IMR-90 (cell line): ENCODE data around the gene ADD1. TPM values are rescaled to one million over a fixed set of nuclear protein-coding genes. Genes with fewer than 3 reads are reported as not detected.

Experiments used
- ATAC-seq: fragments of 200-7000 bp; cut with Tn5 transposase; 2 replicates; pipeline ENCODE4 v1.9.1; 2020; ENCODE audit warnings: low read depth, mild to moderate bottlenecking, moderate library complexity
- BruUV-seq: library from RNA; stranded (reverse); fragments of 400-500 nt; replicated peaks from 2 replicates; lab custom pipeline; 2021; lab: Mats Ljungman, UMichigan
- CTCF ChIA-PET: fragments of 300-600 bp; formaldehyde crosslinking; extraction: SDS; loops from one replicate; lab custom pipeline; 2021; ENCODE audit warnings: antibody characterized with exemption; lab: Yijun Ruan, JAX
- POLR2A ChIA-PET: fragments of 300-600 bp; sonication (Branson Sonifier 250); formaldehyde crosslinking; loops from one replicate; lab custom pipeline; 2022; ENCODE audit warnings: antibody characterized with exemption; ENCODE audit not compliant: unreplicated experiment; lab: Charles Lee
- DNase-seq: peaks from one replicate; pipeline ENCODE4 v3.0.0; 2013
- H2AFZ ChIP-seq: replicated peaks from 2 replicates; pipeline ENCODE3; 2013; ENCODE audit warnings: low read length, mild to moderate bottlenecking; ENCODE audit not compliant: poor library complexity
- H2AK5ac ChIP-seq: 2 replicates; pipeline ENCODE4 v1.6.1; 2013; ENCODE audit warnings: low read depth, low read length, inconsistent platforms
- H2AK9ac ChIP-seq: replicated peaks from 2 replicates; pipeline ENCODE3; 2013; ENCODE audit warnings: mild to moderate bottlenecking, low read depth, low read length, moderate library complexity; ENCODE audit not compliant: poor library complexity
- H2BK120ac ChIP-seq: 2 replicates; pipeline ENCODE4 v1.6.1; 2013; ENCODE audit warnings: low read depth, low read length, inconsistent platforms
- H2BK15ac ChIP-seq: 3 replicates; pipeline ENCODE4 v1.6.1; 2013; ENCODE audit warnings: low read depth, low read length, inconsistent platforms
- H2BK20ac ChIP-seq: 2 replicates; pipeline ENCODE4 v1.6.1; 2013; ENCODE audit warnings: low read depth, mild to moderate bottlenecking, inconsistent platforms, low read length, moderate library complexity
- H2BK5ac ChIP-seq: 2 replicates; pipeline ENCODE4 v1.6.1; 2013; ENCODE audit warnings: mild to moderate bottlenecking, low read depth, low read length, inconsistent platforms; ENCODE audit not compliant: poor library complexity, severe bottlenecking
- H3K14ac ChIP-seq: replicated peaks from 2 replicates; pipeline ENCODE4 v1.6.1; 2013; ENCODE audit warnings: low read depth, low read length, inconsistent platforms
- H3K18ac ChIP-seq: 2 replicates; pipeline ENCODE4 v1.6.1; 2013; ENCODE audit warnings: low read depth, low read length, control low read depth
- H3K23ac ChIP-seq: 2 replicates; pipeline ENCODE4 v1.6.1; 2013; ENCODE audit warnings: low read depth, low read length, inconsistent platforms
- H3K27ac ChIP-seq: 2 replicates; pipeline ENCODE4 v1.5.1; 2013; ENCODE audit warnings: mild to moderate bottlenecking, control low read depth, low read length; ENCODE audit not compliant: insufficient read depth
- H3K27me3 ChIP-seq: 2 replicates; pipeline ENCODE4 v1.6.1; 2013; ENCODE audit warnings: low read length; ENCODE audit not compliant: control insufficient read depth, insufficient read depth
- H3K36me3 ChIP-seq: 2 replicates; pipeline ENCODE4 v1.6.1; 2013; ENCODE audit warnings: low read length, mixed read lengths; ENCODE audit not compliant: control insufficient read depth, insufficient read depth
- H3K4ac ChIP-seq: 2 replicates; pipeline ENCODE4 v1.6.1; 2013; ENCODE audit warnings: low read depth, low read length, inconsistent platforms
- H3K4me1 ChIP-seq: 2 replicates; pipeline ENCODE4 v1.6.1; 2013; ENCODE audit warnings: low read length, mixed read lengths; ENCODE audit not compliant: control insufficient read depth, insufficient read depth
- H3K4me2 ChIP-seq: 2 replicates; pipeline ENCODE4 v1.6.1; 2013; ENCODE audit warnings: low read depth, mild to moderate bottlenecking, control low read depth, low read length, moderate library complexity
- H3K4me3 ChIP-seq: 2 replicates; pipeline ENCODE4 v1.5.1; 2013; ENCODE audit warnings: low read depth, mild to moderate bottlenecking, control low read depth, low read length, moderate library complexity; ENCODE audit not compliant: insufficient read depth
- H3K56ac ChIP-seq: 2 replicates; pipeline ENCODE4 v1.6.1; 2013; ENCODE audit warnings: low read length, inconsistent platforms; ENCODE audit not compliant: insufficient read depth; ENCODE audit errors: extremely low read depth
- H3K79me1 ChIP-seq, 2 experiments: 2 replicates each; pipeline ENCODE4 v1.6.1; 2013; ENCODE audit warnings: low read length in 2 of 2, inconsistent platforms in 1 of 2, low read depth in 1 of 2
- H3K9ac ChIP-seq: 2 replicates; pipeline ENCODE4 v1.6.1; 2013; ENCODE audit warnings: low read depth, low read length, control low read depth
- H3K9me1 ChIP-seq: 2 replicates; pipeline ENCODE4 v1.6.1; 2013; ENCODE audit warnings: low read length, inconsistent platforms; ENCODE audit not compliant: insufficient read depth
- H3K9me3 ChIP-seq: 2 replicates; pipeline ENCODE4 v1.6.1; 2013; ENCODE audit warnings: low read length; ENCODE audit not compliant: control insufficient read depth, insufficient read depth
- H4K20me1 ChIP-seq: 2 replicates; pipeline ENCODE4 v1.6.1; 2013; ENCODE audit warnings: low read length, inconsistent platforms; ENCODE audit not compliant: insufficient read depth
- H4K5ac ChIP-seq: 2 replicates; pipeline ENCODE4 v1.6.1; 2013; ENCODE audit warnings: mild to moderate bottlenecking, low read depth, low read length, control low read depth
- H4K8ac ChIP-seq, 2 experiments: 2 replicates each; pipeline ENCODE4 v1.6.1; 2013; ENCODE audit warnings: low read depth in 2 of 2, low read length in 2 of 2, control low read depth in 1 of 2, inconsistent platforms in 1 of 2
- H4K91ac ChIP-seq: 2 replicates; pipeline ENCODE4 v1.6.1; 2013; ENCODE audit warnings: low read depth, low read length, inconsistent platforms; ENCODE audit not compliant: insufficient read depth
- BHLHE40 ChIP-seq: fragments of 150-350 bp; IDR thresholded peaks from 2 replicates; pipeline ENCODE4 v1.6.1; 2016; ENCODE audit warnings: mild to moderate bottlenecking, low read depth, low read length
- CEBPB ChIP-seq: IDR thresholded peaks from 2 replicates; pipeline ENCODE4 v1.6.1; 2012; ENCODE audit warnings: low read depth, low read length, improper control_type of control experiment
- CHD1 ChIP-seq: IDR thresholded peaks from 2 replicates; pipeline ENCODE4 v1.6.1; 2012; ENCODE audit warnings: low read depth, low read length, improper control_type of control experiment
- FOS ChIP-seq: fragments of 150-350 bp; IDR thresholded peaks from 2 replicates; pipeline ENCODE4 v1.6.1; 2016; ENCODE audit warnings: low read depth, low read length
- MAFK ChIP-seq: IDR thresholded peaks from 2 replicates; pipeline ENCODE4 v1.6.1; 2012; ENCODE audit warnings: low read depth, low read length, improper control_type of control experiment
- MAZ ChIP-seq: IDR thresholded peaks from 2 replicates; pipeline ENCODE4 v1.6.1; 2012; ENCODE audit warnings: low read depth, mild to moderate bottlenecking, low read length, improper control_type of control experiment, moderate library complexity, borderline replicate concordance
- MXI1 ChIP-seq: IDR thresholded peaks from 2 replicates; pipeline ENCODE4 v1.6.1; 2012; ENCODE audit warnings: low read depth, mild to moderate bottlenecking, low read length, moderate library complexity, borderline replicate concordance
- NFE2L2 ChIP-seq: fragments of 150-350 bp; IDR thresholded peaks from 2 replicates; pipeline ENCODE4 v1.6.1; 2016; ENCODE audit warnings: low read depth, mild to moderate bottlenecking, low read length
- POLR2A ChIP-seq: IDR thresholded peaks from 2 replicates; pipeline ENCODE4 v1.6.1; 2012; ENCODE audit warnings: mild to moderate bottlenecking, low read depth, low read length
- RAD21 ChIP-seq: IDR thresholded peaks from 2 replicates; pipeline ENCODE4 v1.6.1; 2012; ENCODE audit warnings: low read length, improper control_type of control experiment
- RCOR1 ChIP-seq: IDR thresholded peaks from 2 replicates; pipeline ENCODE4 v1.6.1; 2012; ENCODE audit warnings: mild to moderate bottlenecking, low read length, improper control_type of control experiment; ENCODE audit not compliant: insufficient replicate concordance
- RFX5 ChIP-seq: IDR thresholded peaks from 2 replicates; pipeline ENCODE4 v1.8.0; 2012; ENCODE audit warnings: low read depth, mild to moderate bottlenecking, low read length, moderate library complexity
- SMC3 ChIP-seq: fragments of 150-350 bp; IDR thresholded peaks from 2 replicates; pipeline ENCODE4 v1.6.1; 2016; ENCODE audit warnings: low read depth, mild to moderate bottlenecking, antibody characterized with exemption, low read length, moderate library complexity
- WGBS, 2 experiments: methylation state at CpG; one replicate each; pipeline versions ENCODE4 v1.1.5 to v1.1.7; 2013; ENCODE audit warnings: missing lambda C conversion rate in 2 of 2; ENCODE audit not compliant: insufficient read length in 1 of 2; ENCODE audit errors: extremely low coverage in 2 of 2; 5-methylcytosine and 5-hydroxymethylcytosine counted together
- dilution Hi-C: fragments of 300-500 bp; cut with HindIII; formaldehyde crosslinking; loops from one replicate; pipeline ENCODE4 v1.14.3; 2018; ENCODE audit warnings: low sequenced_read_pairs; ENCODE audit not compliant: unreplicated experiment
- in situ Hi-C: fragments of 300-500 bp; cut with MboI; formaldehyde crosslinking; loops from 3 replicates; pipeline ENCODE4 v1.14.3; 2019; ENCODE audit warnings: low sequenced_read_pairs, inconsistent platforms, mixed read lengths
- intact Hi-C: fragments of 100-400 bp; cut with micrococcal nuclease; formaldehyde crosslinking; loops from 2 replicates; pipeline ENCODE4 v1.10.0; 2022
- polyA plus RNA-seq, 3 experiments: library from polyadenylated mRNA; depleted of rRNA; stranded (reverse); fragments of >200 nt; gene quantifications; 2 replicates each; pipeline ENCODE4 v1.2.3, GENCODE V29; 2012; ENCODE audit warnings: low replicate concordance in 1 of 3
- total RNA-seq: library from RNA; depleted of rRNA; stranded (reverse); fragments of >200 nt; gene quantifications from 2 replicates; pipeline ENCODE4 v1.2.3, GENCODE V29; 2012
- TF ChIP-seq, protein P1 (sequence below): fragments of 150-350 bp; IDR thresholded peaks from 2 replicates; pipeline ENCODE4 v1.6.1; 2017; ENCODE audit warnings: mild to moderate bottlenecking, antibody characterized with exemption, low read length, low read depth
- TF ChIP-seq, protein P2 (sequence below): fragments of 150-350 bp; IDR thresholded peaks from 2 replicates; pipeline ENCODE4 v1.6.1; 2016; ENCODE audit warnings: low read depth, mild to moderate bottlenecking, low read length, moderate library complexity, borderline replicate concordance
- TF ChIP-seq, protein P3 (sequence below): conservative IDR thresholded peaks from 2 replicates; pipeline ENCODE4 v1.5.1; 2012; ENCODE audit warnings: mild to moderate bottlenecking, low read depth, low read length, improper control_type of control experiment

ADD1 gene
- total and polyA plus RNA-seq, 2 of the 4 experiments (the other 2 are of a cell fraction), result 122 to 215 TPM

DNA sequence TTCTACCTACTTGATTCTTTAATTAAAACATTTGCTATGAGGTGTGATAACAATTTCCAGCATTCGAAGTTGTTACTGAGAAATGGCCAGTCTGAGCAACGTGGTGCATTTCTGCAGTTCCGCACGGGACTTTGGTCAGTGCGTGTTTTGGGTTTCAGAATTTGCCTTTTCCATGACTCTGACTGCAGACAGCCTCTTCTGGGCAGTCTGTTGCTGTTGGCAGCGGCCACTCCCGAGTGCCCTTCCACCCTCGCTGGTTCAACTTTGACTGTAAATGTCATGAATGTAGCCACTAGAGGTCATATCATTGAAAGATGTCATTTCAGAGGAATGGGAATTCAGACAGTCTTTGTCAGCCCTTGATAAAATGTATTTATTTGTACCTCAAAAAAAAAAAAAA, 65.9 kb downstream of the ADD1 start:
- Histone ChIP-seq H3K79me1 (peaks cover 25 to 73% of the 10 kb centered on the region in 2 experiments), H3K23ac (no peak overlapping the region), H3K18ac (no peak overlapping the region), H2AFZ (no peak overlapping the region), H2BK15ac (no peak overlapping the region), H3K36me3 (peaks cover 78% of the 10 kb centered on the region), H3K4me3 (no peak overlapping the region), H3K27me3 (no peaks in the 10 kb centered on the region), H2AK9ac (no peak overlapping the region), H2BK5ac (no peak overlapping the region), H3K14ac (no peak overlapping the region), H3K56ac (no peak overlapping the region), H4K91ac (no peak overlapping the region), H3K4me2 (no peak overlapping the region), H2BK120ac (no peak overlapping the region), H4K8ac (no peak overlapping the region), H3K9me1 (peaks cover 16% of the 10 kb centered on the region), H3K4me1 (no peaks in the 10 kb centered on the region), H3K9me3 (no peaks in the 10 kb centered on the region), H4K20me1 (peaks cover 3% of the 10 kb centered on the region; the same call in 1 of the 2 replicates), H3K27ac (no peak overlapping the region), H4K5ac (no peak overlapping the region), H2AK5ac (no peak overlapping the region), H2BK20ac (no peak overlapping the region), H3K4ac (no peak overlapping the region), H3K9ac (no peak overlapping the region)
- dilution Hi-C loops (no loop called here), intact Hi-C loops (no loop called here), in situ Hi-C loops (no loop called here)
- ATAC-seq, result no peak
- TF ChIP-seq SMC3 (no peak), RFX5 (no peak), BHLHE40 (no peak), CEBPB (no peak), MAFK (no peak), POLR2A (no peak), CHD1 (no peak), RAD21 (no peak), FOS (no peak), NFE2L2 (no peak), RCOR1 (no peak), MAZ (no peak), MXI1 (no peak)
- TF ChIP-seq, protein P1, sequence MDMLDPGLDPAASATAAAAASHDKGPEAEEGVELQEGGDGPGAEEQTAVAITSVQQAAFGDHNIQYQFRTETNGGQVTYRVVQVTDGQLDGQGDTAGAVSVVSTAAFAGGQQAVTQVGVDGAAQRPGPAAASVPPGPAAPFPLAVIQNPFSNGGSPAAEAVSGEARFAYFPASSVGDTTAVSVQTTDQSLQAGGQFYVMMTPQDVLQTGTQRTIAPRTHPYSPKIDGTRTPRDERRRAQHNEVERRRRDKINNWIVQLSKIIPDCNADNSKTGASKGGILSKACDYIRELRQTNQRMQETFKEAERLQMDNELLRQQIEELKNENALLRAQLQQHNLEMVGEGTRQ, result no peak
- TF ChIP-seq, protein P2, sequence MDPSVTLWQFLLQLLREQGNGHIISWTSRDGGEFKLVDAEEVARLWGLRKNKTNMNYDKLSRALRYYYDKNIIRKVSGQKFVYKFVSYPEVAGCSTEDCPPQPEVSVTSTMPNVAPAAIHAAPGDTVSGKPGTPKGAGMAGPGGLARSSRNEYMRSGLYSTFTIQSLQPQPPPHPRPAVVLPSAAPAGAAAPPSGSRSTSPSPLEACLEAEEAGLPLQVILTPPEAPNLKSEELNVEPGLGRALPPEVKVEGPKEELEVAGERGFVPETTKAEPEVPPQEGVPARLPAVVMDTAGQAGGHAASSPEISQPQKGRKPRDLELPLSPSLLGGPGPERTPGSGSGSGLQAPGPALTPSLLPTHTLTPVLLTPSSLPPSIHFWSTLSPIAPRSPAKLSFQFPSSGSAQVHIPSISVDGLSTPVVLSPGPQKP, result no peak
- TF ChIP-seq, protein P3, sequence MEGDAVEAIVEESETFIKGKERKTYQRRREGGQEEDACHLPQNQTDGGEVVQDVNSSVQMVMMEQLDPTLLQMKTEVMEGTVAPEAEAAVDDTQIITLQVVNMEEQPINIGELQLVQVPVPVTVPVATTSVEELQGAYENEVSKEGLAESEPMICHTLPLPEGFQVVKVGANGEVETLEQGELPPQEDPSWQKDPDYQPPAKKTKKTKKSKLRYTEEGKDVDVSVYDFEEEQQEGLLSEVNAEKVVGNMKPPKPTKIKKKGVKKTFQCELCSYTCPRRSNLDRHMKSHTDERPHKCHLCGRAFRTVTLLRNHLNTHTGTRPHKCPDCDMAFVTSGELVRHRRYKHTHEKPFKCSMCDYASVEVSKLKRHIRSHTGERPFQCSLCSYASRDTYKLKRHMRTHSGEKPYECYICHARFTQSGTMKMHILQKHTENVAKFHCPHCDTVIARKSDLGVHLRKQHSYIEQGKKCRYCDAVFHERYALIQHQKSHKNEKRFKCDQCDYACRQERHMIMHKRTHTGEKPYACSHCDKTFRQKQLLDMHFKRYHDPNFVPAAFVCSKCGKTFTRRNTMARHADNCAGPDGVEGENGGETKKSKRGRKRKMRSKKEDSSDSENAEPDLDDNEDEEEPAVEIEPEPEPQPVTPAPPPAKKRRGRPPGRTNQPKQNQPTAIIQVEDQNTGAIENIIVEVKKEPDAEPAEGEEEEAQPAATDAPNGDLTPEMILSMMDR, result no peak
- ChIA-PET CTCF (no interaction called here), POLR2A (no interaction called here)
- DNase-seq, result no peak
- no TSS peak for BruUV-seq
- WGBS, 2 experiments, result 91% methylated on average over 5 of the region's 8 CpGs; no CpG with 5 or more reads in 1 of the 2 experiments
